ENCODE data around the gene ADAM15.
A peak's percentile ranks its signal among the peaks of the same experiment; 100 is the strongest.

Gene ADAM15

GRCh38 chr1:155033524-155033923, 17.6 kb upstream of the ADAM15 start, which contains the start of the genes DCST1 and DCST2:
TSS of gene DCST1 (plus strand) at chr1:155033824. CDS start at chr1:155034037, 213 bp downstream.
TSS of gene DCST2 (minus strand) at chr1:155033781. CDS start at chr1:155033701, 80 bp downstream.
- DNase-seq, result no peak

DNA sequence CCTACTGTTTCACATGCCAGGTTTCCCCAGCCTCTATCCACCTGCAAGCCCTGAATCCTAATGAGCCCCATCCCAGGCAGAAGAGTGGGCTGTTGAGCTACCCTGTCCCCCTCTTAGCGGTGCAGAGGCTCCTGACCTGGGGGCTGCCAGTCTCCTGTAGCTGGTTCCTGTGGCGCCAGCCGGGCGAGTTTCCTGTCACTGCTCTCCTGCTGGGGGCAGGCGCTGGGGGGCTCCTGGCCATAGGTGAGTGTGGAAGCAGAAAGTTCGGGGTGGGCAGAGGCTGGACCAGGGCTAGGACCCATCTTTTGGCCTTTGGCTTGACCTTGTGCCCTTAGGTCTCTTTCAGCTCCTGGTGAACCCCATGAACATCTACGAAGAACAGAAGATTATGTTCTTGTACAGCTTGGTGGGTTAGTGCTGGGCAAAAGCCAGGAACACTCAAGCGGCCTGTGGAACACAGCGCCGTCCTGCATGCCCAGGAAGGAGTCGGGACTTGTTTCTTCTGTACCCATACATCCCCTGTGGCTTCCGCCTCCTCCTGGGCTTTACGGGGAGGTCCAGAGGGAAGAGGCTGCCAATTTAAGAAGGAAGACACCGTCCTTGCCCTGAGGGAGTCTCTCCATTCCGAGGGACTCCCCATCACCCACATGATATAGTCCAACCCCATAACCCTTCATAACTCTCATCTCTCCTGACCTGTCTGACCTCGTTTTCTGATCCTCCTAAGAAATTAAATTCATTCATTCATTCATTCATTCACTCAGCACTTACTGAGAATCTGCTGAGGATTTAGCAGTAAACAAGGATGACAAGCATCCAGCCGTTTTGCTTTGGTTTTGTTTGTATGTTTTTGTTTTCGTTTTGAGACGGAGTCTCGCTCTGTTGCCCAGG, 16.6 kb upstream of the ADAM15 start:
- no peak for DNase-seq

DNA sequence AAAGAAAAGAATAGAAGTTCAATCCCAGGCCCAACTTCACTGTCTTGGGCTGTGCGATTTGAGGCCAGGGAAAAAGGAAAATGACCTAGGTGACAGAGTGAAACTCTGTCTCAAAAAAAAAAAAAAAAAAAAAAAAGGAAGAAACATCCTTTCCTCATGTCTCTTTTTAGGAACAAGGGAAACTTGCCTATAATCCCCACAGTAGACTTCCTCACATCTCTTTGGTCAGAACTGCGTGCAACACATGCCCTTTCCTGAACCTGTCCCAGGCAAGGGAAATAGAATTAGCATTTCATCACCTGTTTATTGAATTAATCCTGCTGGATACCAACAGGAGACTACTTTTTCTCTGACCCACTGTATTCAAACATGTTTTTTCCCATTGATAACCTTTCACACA, 15.2 kb upstream of the ADAM15 start:
- no peak for DNase-seq

- DNase-seq, result no peak
Measured at GRCh38 chr1:155037043-155037442, 14.1 kb upstream of the ADAM15 start.

DNA sequence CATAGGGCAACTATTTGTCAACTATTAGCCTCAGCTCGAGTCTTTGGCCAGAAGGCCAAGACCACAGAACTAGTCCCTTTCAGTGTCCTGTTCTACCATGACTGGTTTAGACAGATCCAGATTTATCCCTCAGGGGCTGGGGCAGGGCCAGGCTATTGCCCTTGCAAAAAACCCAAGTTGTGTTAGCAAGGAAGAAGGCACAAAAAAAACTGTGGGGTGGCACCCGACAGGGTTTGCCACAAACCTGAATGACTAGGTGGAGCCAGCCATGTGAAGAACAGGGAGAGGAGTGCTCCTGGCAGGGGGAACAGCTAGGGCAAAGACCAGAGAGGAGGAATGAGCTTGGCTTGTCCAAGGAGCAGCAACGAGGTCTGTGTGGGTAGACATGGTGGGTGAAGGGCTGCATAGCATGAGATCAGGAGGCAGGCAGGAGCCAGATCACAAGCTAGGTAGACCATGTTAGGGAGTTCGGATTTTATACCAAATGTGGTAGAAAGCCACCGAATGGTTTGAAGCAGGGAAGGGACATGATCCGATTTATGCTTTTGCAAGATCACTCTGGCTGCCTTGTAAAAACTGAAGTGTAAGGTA, 13.2 kb upstream of the ADAM15 start:
- DNase-seq, result no peak

DNA sequence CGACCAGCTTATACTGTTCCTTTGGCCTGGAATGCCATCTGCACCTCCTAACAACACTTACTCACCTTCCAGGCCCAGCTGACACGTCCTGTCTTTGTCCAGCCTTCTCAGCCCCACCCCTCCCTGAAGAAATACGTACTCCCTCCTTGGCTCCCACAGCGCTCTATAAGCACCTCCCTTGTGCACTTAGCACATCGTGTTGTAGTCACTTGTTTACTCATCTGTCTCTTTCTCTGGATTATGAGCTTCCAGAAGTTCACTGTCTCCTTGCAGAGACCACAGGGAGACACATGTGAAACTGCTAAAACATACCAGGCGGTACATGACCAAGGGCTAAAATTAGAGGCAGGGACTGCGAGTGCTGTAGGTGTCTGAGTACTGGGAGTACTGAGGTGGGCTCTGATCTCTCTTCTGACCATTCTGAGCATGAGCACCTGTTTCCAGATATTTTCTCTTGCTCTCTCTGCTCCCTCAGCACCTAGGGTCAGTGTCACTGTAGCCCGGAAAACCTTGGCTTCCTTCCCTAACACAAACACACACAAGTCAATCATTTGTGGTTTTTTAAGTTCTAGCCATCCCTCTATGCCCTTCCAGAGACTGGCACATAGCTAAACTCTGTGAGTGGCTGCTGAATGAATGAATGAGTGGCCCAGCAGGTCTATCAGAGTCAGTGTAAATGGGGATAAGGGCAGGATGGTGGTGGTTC, 12.4 kb upstream of the ADAM15 start:
- DNase-seq, result no peak

- DNase-seq, result no peak
Measured at GRCh38 chr1:155039308-155039669, 11.8 kb upstream of the ADAM15 start.

GRCh38 chr1:155040358-155041093, 10.6 kb upstream of the ADAM15 start:
- no peak for DNase-seq

DNA sequence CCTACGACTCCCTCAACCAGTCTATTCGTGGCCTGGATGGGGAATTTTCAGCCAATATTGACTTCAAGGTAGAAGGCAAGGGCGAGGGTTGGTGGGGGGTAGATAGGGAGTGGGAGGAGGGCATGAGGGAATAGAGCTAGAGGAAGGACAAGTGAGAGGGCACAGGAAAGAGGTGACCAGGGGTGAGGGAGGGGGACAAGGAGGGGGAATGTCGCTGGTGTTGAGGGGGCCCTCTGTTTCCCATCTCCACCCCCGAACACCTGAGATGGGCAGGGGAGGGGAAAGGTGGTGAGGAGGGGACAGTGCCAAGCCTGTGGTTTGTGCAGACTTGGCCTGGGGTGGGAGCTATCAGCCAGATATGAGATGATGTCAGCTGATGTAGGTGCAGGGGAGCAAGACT, 8.3 kb upstream of the ADAM15 start:
- DNase-seq, result no peak

DNA sequence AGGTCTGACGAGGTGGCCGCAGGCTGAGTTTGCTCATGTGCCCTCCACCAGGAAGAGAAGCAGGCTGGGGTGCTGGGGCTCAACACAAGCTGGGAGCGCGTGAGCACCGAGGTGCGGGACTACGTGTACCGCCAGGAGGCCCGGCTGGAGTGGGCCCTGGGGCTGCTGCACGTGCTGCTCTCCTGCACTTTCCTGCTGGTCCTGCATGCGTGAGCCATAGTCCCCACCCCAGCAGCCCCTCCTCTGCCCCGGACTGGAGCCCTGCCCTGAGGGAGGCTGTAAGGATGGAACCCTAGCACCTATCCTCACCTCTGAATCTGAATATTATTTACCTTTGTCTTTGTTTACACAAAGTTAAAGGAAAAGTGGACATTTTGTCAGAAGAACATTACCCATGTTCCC, 7.8 kb upstream of the ADAM15 start:
- no peak for DNase-seq

DNA sequence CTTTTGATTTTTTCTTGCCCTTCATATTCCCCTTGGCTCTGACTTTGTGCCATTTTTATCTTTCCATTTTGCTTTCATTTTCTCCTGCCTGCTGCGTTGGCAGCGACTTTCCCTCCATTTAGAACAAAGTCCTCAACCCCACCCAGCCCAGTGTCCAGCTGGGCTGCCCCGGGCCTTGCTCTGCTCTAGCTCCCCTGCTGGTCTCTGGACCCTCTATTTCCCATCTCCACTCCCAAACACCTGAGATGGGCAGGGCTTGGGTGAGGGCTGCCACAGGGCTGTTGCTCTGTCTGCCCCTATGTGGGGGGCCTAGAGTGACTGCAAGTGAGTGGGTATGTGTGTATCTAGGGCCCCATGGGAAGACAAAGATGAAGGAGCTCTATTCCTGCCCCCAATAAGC, 7.3 kb upstream of the ADAM15 start:
- no peak for DNase-seq

GRCh38 chr1:155044365-155044764, 6.8 kb upstream of the ADAM15 start:
- DNase-seq, result no peak

DNA sequence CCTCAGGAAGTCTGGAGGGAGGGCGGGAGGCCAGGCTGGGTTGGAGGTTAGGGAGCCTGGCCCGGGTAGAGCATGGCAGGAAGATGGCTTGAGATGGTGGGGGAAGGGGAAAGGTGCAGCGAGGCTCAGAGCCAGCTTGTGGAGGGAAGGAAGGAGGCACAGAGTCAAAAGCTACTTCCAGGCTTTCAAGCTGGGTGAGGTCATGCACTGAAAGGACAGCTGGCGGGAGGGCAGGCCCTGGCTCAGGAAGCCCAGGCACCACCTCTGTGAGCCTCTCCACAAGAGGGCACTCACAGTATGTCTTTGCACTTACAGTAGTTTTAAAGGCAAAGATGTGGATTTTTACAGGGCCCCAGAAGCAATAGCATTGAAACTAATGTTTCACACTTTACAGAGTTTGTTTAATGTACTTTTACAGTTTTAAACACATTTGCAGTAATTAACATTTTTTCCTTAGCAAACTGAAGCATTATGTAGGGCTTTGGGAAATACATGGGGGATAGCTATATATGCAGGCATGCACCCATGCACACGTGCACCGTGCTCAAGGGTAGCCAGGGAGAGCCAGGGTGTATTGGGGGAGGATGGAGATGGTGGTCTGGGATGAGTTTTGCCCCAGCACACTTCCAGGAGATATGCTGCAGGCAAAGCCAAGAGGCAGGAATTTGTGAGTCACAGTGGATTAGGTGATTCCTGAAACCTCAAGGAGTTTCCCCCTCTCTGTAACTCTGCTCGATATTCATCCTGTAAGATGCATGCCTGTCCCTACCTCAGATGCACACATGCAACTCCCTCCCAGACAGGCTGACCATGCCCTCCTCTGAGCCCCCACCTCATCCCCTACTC, 6.1 kb upstream of the ADAM15 start:
- DNase-seq, result peak; percentile 21

GRCh38 chr1:155048449-155049334, 2.4 kb upstream of the ADAM15 start:
- DNase-seq, result no peak

GRCh38 chr1:155049651-155050559, 1.2 kb upstream of the ADAM15 start:
- DNase-seq, result peak; percentile 60

- no peak for DNase-seq
Measured at GRCh38 chr1:155051342-155051776, 243 bp downstream of the ADAM15 start.

GRCh38 chr1:155051777-155052398, 772 bp downstream of the ADAM15 start:
- DNase-seq, result peak; percentile 29

- DNase-seq, result peak; percentile 61
Measured at GRCh38 chr1:155052439-155053395, 1.6 kb downstream of the ADAM15 start.

All from DMS79 (cell line).